Activated naive CD4-positive, alpha-beta T cell treated with anti-CD3 and anti-CD28 coated beads, Interleukin-2, amount 10 ng/mL, durations not matched to agents 7 days and 5 days (primary cell): ENCODE measurements around the gene RMRP.

Experiments
- CTCF ChIA-PET: fragments of 350-600 bp; sonication (Branson Sonifier 250); formaldehyde crosslinking; loops from one replicate; lab custom pipeline; 2021; ENCODE audit warnings: antibody characterized with exemption; lab: Charles Lee
- DNase-seq: peaks from one replicate; pipeline ENCODE4 v3.0.0-alpha.2; 2020
- H3K27ac Mint-ChIP-seq: one replicate; pipeline ENCODE4 v1.8.0; 2021; ENCODE audit warnings: mild to moderate bottlenecking, moderate library complexity, mixed read lengths
- H3K27me3 Mint-ChIP-seq: one replicate; pipeline ENCODE4 v1.8.0; 2021; ENCODE audit warnings: mild to moderate bottlenecking, mixed read lengths
- H3K36me3 Mint-ChIP-seq: one replicate; pipeline ENCODE4 v1.8.0; 2021; ENCODE audit warnings: mixed read lengths
- H3K4me1 Mint-ChIP-seq: one replicate; pipeline ENCODE4 v1.8.0; 2021; ENCODE audit warnings: mixed read lengths
- H3K4me3 Mint-ChIP-seq: one replicate; pipeline ENCODE4 v1.8.0; 2021; ENCODE audit warnings: mild to moderate bottlenecking, moderate library complexity, mixed read lengths
- H3K9me3 Mint-ChIP-seq: one replicate; pipeline ENCODE4 v1.8.0; 2021; ENCODE audit warnings: mixed read lengths

RMRP gene

GRCh38 chr9:35682520-35683315 is 24.9 kb upstream of the RMRP start:
- H3K4me1 Mint-ChIP-seq, result peaks cover 2% of the 10 kb centered on the region
- CTCF ChIA-PET, result interaction anchor here (4.9 kb wide), 1 partner anchor 14 kb away, joined by 49 read pairs; no protein-coding TSS in a partner anchor
- no peak overlapping the region for H3K27ac Mint-ChIP-seq
- peaks cover 50% of the 10 kb centered on the region for H3K27me3 Mint-ChIP-seq
- no peaks in the 10 kb centered on the region for H3K9me3 Mint-ChIP-seq
- no peak for DNase-seq
- H3K36me3 Mint-ChIP-seq, result no peaks in the 10 kb centered on the region
- no peak overlapping the region for H3K4me3 Mint-ChIP-seq

- no peak for DNase-seq
- peaks cover 52% of the 10 kb centered on the region for H3K27me3 Mint-ChIP-seq
- no peak overlapping the region for H3K27ac Mint-ChIP-seq
- H3K36me3 Mint-ChIP-seq, result no peaks in the 10 kb centered on the region
- no peaks in the 10 kb centered on the region for H3K4me1 Mint-ChIP-seq
- CTCF ChIA-PET, result interaction anchor here (4.9 kb wide), 1 partner anchor 14 kb away, joined by 49 read pairs; no protein-coding TSS in a partner anchor
- no peak overlapping the region for H3K4me3 Mint-ChIP-seq
- no peaks in the 10 kb centered on the region for H3K9me3 Mint-ChIP-seq
Observed at GRCh38 chr9:35682051-35682450, 24.2 kb upstream of the RMRP start.

GRCh38 chr9:35681341-35682002 is 23.7 kb upstream of the RMRP start:
- Mint-ChIP-seq H3K9me3 (no peaks in the 10 kb centered on the region), H3K4me1 (peaks cover 3% of the 10 kb centered on the region), H3K27me3 (peaks cover 58% of the 10 kb centered on the region), H3K36me3 (no peaks in the 10 kb centered on the region), H3K27ac (no peak overlapping the region), H3K4me3 (no peak overlapping the region)
- DNase-seq, result no peak
- CTCF ChIA-PET, result no interaction called here

GRCh38 chr9:35680331-35681105 is 22.7 kb upstream of the RMRP start:
- Mint-ChIP-seq H3K27me3 (peaks cover 67% of the 10 kb centered on the region), H3K4me1 (peaks cover 6% of the 10 kb centered on the region), H3K4me3 (no peak overlapping the region), H3K27ac (no peak overlapping the region), H3K9me3 (no peaks in the 10 kb centered on the region), H3K36me3 (no peaks in the 10 kb centered on the region)
- CTCF ChIA-PET, result interaction anchor here (0.7 to 1.7 kb wide), 2 partner anchors 16 to 108 kb away, joined by 3 to 5 read pairs; no protein-coding TSS in a partner anchor
- no peak for DNase-seq

- CTCF ChIA-PET, result interaction anchor here (0.7 to 1.7 kb wide), 2 partner anchors 17 to 107 kb away, joined by 3 to 5 read pairs; no protein-coding TSS in a partner anchor
- peaks cover 9% of the 10 kb centered on the region for H3K4me1 Mint-ChIP-seq
- H3K9me3 Mint-ChIP-seq, result no peaks in the 10 kb centered on the region
- no peak overlapping the region for H3K4me3 Mint-ChIP-seq
- no peaks in the 10 kb centered on the region for H3K36me3 Mint-ChIP-seq
- DNase-seq, result no peak
- no peak overlapping the region for H3K27ac Mint-ChIP-seq
- H3K27me3 Mint-ChIP-seq, result peaks cover 74% of the 10 kb centered on the region
Observed at GRCh38 chr9:35679766-35680330, 22.0 kb upstream of the RMRP start.

GRCh38 chr9:35679091-35679490 is 21.3 kb upstream of the RMRP start:
- CTCF ChIA-PET, result interaction anchor here (1.7 kb wide), 1 partner anchor 17 kb away, joined by 5 read pairs; no protein-coding TSS in a partner anchor
- Mint-ChIP-seq H3K4me3 (no peak overlapping the region), H3K4me1 (peaks cover 14% of the 10 kb centered on the region), H3K36me3 (no peaks in the 10 kb centered on the region), H3K27me3 (peaks cover 82% of the 10 kb centered on the region), H3K9me3 (no peaks in the 10 kb centered on the region), H3K27ac (no peak overlapping the region)
- no peak for DNase-seq

GRCh38 chr9:35675732-35676392 is 18.0 kb upstream of the RMRP start:
- H3K27me3 Mint-ChIP-seq, result peaks cover 81% of the 10 kb centered on the region
- H3K36me3 Mint-ChIP-seq, result no peaks in the 10 kb centered on the region
- peaks cover 14% of the 10 kb centered on the region for H3K4me1 Mint-ChIP-seq
- CTCF ChIA-PET, result interaction anchor here (0.7 to 3.6 kb wide), 3 partner anchors 8 to 20 kb away, joined by 3 to 19 read pairs (median 3); partner anchors contain the start of gene ARHGEF39
- peak; percentile 47 for DNase-seq
- H3K4me3 Mint-ChIP-seq, result no peak overlapping the region
- no peak overlapping the region for H3K27ac Mint-ChIP-seq
- no peaks in the 10 kb centered on the region for H3K9me3 Mint-ChIP-seq

GRCh38 chr9:35675204-35675603 is 17.4 kb upstream of the RMRP start:
- CTCF ChIA-PET, result interaction anchor here (1.3 to 3.6 kb wide), 2 partner anchors 8 to 21 kb away, joined by 3 to 19 read pairs; no protein-coding TSS in a partner anchor
- no peak for DNase-seq
- Mint-ChIP-seq H3K9me3 (no peaks in the 10 kb centered on the region), H3K4me3 (no peak overlapping the region), H3K27ac (no peak overlapping the region), H3K36me3 (no peaks in the 10 kb centered on the region), H3K4me1 (peaks cover 14% of the 10 kb centered on the region), H3K27me3 (peaks cover 75% of the 10 kb centered on the region)

- DNase-seq, result no peak
- H3K9me3 Mint-ChIP-seq, result no peaks in the 10 kb centered on the region
- peaks cover 65% of the 10 kb centered on the region for H3K27me3 Mint-ChIP-seq
- H3K27ac Mint-ChIP-seq, result no peak overlapping the region
- H3K4me3 Mint-ChIP-seq, result no peak overlapping the region
- CTCF ChIA-PET, result interaction anchor here (1.8 kb wide), 1 partner anchor 18 kb away, joined by 6 read pairs; no protein-coding TSS in a partner anchor
- no peaks in the 10 kb centered on the region for H3K36me3 Mint-ChIP-seq
- H3K4me1 Mint-ChIP-seq, result peaks cover 14% of the 10 kb centered on the region
Observed at GRCh38 chr9:35674025-35674361, 16.2 kb upstream of the RMRP start.

GRCh38 chr9:35673132-35674024 is 15.6 kb upstream of the RMRP start, which contains the start of gene CA9:
Gene CA9, plus strand, starts transcription at chr9:35673928. Its CDS starts 32 bp downstream, at chr9:35673960.
- peaks cover 59% of the 10 kb centered on the region for H3K27me3 Mint-ChIP-seq
- H3K4me1 Mint-ChIP-seq, result peaks cover 14% of the 10 kb centered on the region
- no peaks in the 10 kb centered on the region for H3K9me3 Mint-ChIP-seq
- no peak for DNase-seq
- H3K4me3 Mint-ChIP-seq, result no peak within 1 kb of the TSS
- CTCF ChIA-PET, result interaction anchor here (1.8 to 2.5 kb wide), 2 partner anchors 18 to 23 kb away, joined by 6 to 9 read pairs; no protein-coding TSS in a partner anchor
- no peak within 1 kb of the TSS for H3K27ac Mint-ChIP-seq
- no peaks in the 10 kb centered on the region for H3K36me3 Mint-ChIP-seq

GRCh38 chr9:35669331-35670145 is 11.7 kb upstream of the RMRP start:
- Mint-ChIP-seq H3K27me3 (peaks cover 21% of the 10 kb centered on the region), H3K27ac (no peak overlapping the region), H3K4me3 (no peak overlapping the region), H3K4me1 (peaks cover 21% of the 10 kb centered on the region), H3K36me3 (no peaks in the 10 kb centered on the region), H3K9me3 (peaks cover 2% of the 10 kb centered on the region)
- CTCF ChIA-PET, result interaction anchor here (1.3 to 1.6 kb wide), 3 partner anchors 11 to 27 kb away, joined by 4 to 9 read pairs (median 9); partner anchors contain the start of genes CCDC107 and RMRP
- no peak for DNase-seq
